OCI-LY3 (cell line): ENCODE measurements around the gene THUMPD2.

Experiments
- CTCF ChIP-seq: fragments of 200-600, 300-600 bp; sonication (generic); IDR thresholded peaks from 2 replicates; pipeline ENCODE4 v1.5.1; 2014; ENCODE audit warnings: antibody characterized with exemption, low read length, low read depth
- EZH2phosphoT487 ChIP-seq: fragments of 200-600 bp; shearing (Covaris generic); IDR thresholded peaks from 2 replicates; pipeline ENCODE4 v1.6.1; 2018; ENCODE audit warnings: antibody characterized with exemption, mixed run types, low read depth

GRCh38 chr2:39701137-39701536, 77.9 kb downstream of the THUMPD2 start:
- TF ChIP-seq EZH2phosphoT487 (no peak), CTCF (no peak)
